PC-3 (cell line): ENCODE results near the gene CCDC154.

ENCODE experiments used
- EZH2 ChIP-seq: fragments of 300-600 bp; sonication (generic); IDR thresholded peaks from one replicate; pipeline ENCODE4 v1.6.1; 2017; ENCODE audit warnings: antibody characterized with exemption, mild to moderate bottlenecking, low read length; ENCODE audit not compliant: unreplicated experiment
- TF ChIP-seq, protein P1 (sequence below): fragments of 300-600 bp; sonication (generic); conservative IDR thresholded peaks from 2 replicates; pipeline ENCODE4 v1.5.1; 2017; ENCODE audit warnings: antibody characterized with exemption, low read depth, mild to moderate bottlenecking, low read length

DNA sequence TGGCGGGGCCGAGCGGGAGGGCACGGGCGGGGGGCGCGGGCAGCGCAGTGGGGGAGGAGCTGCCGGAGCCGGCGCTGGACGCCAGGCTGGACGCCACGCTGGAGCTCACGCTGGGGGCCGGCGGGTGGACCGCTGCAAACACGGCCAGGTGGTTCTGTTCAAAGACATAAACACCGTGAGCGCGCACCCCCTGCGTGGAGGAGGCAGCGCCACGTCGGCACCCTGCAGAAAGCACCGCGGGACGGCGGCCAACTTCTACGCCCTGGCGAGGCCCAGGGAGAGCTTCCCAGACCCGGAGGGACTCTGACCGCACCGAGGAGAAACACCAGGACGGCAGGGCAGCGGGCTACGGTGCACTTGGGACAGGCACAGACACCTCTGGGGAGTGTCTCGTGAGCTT is 59.1 kb downstream of the CCDC154 start:
- no peak for TF ChIP-seq EZH2
- TF ChIP-seq, protein P1, sequence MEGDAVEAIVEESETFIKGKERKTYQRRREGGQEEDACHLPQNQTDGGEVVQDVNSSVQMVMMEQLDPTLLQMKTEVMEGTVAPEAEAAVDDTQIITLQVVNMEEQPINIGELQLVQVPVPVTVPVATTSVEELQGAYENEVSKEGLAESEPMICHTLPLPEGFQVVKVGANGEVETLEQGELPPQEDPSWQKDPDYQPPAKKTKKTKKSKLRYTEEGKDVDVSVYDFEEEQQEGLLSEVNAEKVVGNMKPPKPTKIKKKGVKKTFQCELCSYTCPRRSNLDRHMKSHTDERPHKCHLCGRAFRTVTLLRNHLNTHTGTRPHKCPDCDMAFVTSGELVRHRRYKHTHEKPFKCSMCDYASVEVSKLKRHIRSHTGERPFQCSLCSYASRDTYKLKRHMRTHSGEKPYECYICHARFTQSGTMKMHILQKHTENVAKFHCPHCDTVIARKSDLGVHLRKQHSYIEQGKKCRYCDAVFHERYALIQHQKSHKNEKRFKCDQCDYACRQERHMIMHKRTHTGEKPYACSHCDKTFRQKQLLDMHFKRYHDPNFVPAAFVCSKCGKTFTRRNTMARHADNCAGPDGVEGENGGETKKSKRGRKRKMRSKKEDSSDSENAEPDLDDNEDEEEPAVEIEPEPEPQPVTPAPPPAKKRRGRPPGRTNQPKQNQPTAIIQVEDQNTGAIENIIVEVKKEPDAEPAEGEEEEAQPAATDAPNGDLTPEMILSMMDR: no peak
